Cerebellar cortex (tissue), 1 donor: ENCODE measurements around the gene OR10C1.

Experiments
- DNase-seq: peaks from one replicate; pipeline ENCODE4 v3.0.0-alpha.2; 2015; ENCODE audit warnings: low spot score

The OR10C1 gene

GRCh38 chr6:29478740-29479139 is 39.6 kb downstream of the OR10C1 start:
- DNase-seq = no peak

GRCh38 chr6:29479560-29479959 is 40.5 kb downstream of the OR10C1 start:
- no peak for DNase-seq

GRCh38 chr6:29483186-29483585 is 44.1 kb downstream of the OR10C1 start:
- DNase-seq = no peak

GRCh38 chr6:29483735-29484134 is 44.6 kb downstream of the OR10C1 start:
- DNase-seq = no peak

- DNase-seq = no peak
Measured at GRCh38 chr6:29486577-29486976, 47.5 kb downstream of the OR10C1 start.

- DNase-seq = no peak
Measured at GRCh38 chr6:29487131-29487530, 48.0 kb downstream of the OR10C1 start.

GRCh38 chr6:29487660-29488059 is 48.6 kb downstream of the OR10C1 start, which contains the start of gene MAS1L:
TSS of gene MAS1L (minus strand) at chr6:29487956. CDS start at chr6:29487902, 54 bp downstream.
- no peak for DNase-seq

GRCh38 chr6:29488874-29489273 is 49.8 kb downstream of the OR10C1 start:
- DNase-seq = no peak

GRCh38 chr6:29489286-29489685 is 50.2 kb downstream of the OR10C1 start:
- DNase-seq = no peak

- DNase-seq = no peak
Measured at GRCh38 chr6:29490055-29490454, 50.9 kb downstream of the OR10C1 start.

GRCh38 chr6:29490552-29490951 is 51.4 kb downstream of the OR10C1 start:
- no peak for DNase-seq
